NCI-H2227 (cell line): ENCODE measurements around the gene KCTD8.

Experiments used
- DNase-seq: peaks from one replicate; lab custom pipeline; 2025; ENCODE audit not compliant: unreplicated experiment; lab: John Stamatoyannopoulos, UW

Gene KCTD8

GRCh38 chr4:44448521-44449461, at the start of gene KCTD8:
KCTD8 (minus strand) TSS chr4:44448809.
- DNase-seq: peak; percentile 57

DNA sequence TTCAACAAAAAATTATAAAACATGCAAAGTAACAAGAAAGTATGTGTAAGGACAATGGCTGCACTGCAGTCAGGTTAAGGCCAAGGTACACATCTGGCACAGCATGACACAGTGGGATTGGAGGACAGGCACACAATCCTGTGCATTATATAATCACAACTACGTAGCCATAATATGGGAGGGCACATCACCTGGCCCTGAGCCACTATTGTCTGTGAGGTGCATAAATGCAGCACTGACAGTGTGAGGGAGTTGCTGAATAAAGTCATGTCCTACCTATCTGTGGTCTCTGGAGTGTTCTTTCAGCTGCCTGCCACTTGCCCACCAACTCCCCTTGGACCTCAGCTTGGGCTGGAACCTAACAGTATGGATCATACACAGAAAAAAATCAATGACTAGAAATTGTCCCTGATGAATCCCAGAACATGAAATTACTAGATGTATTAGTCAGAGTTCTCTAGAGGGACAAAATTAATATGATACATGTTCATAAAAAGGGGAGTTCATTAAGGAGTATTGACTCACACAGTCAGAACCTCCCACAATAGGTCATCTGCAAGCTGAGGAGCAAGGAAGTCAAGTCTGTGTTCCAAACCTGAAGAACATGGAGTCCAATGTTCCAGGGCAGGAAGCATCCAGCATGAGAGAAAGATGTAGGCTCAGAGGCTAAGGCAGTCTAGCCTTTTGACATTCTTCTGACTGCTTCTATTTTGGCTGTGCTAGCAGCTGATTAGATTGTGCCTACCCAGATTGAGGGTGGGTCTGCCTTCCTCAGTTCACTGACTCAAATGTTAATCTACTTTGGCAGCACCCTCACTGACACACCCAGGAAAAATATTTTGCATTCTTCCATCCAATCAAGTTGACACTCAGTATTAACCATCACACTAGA, 46.4 kb upstream of the KCTD8 start:
- no peak for DNase-seq

DNA sequence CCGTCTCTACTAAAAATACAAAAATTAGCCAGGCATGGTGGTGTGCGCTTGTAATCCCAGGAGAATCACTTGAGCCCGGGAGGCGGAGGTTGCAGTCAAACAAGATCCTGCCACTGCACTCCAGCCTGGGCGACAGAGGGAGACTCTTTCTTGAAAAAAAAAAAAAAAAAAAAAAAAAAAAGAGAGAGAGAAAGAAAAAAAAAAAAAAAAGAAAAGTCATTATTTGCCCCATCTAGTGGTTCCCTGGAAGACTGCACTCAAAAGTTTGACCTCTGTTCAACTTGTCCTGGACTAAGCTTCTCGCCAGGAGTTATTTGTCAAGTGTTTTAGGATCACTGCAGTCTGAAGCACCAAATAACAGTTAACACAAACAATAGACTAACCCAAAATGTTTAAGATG, 45.3 kb upstream of the KCTD8 start:
- no peak for DNase-seq

- DNase-seq: no peak
Observed at GRCh38 chr4:44487341-44487740, 38.7 kb upstream of the KCTD8 start.

- no peak for DNase-seq
Observed at GRCh38 chr4:44479731-44480130, 31.1 kb upstream of the KCTD8 start.

DNA sequence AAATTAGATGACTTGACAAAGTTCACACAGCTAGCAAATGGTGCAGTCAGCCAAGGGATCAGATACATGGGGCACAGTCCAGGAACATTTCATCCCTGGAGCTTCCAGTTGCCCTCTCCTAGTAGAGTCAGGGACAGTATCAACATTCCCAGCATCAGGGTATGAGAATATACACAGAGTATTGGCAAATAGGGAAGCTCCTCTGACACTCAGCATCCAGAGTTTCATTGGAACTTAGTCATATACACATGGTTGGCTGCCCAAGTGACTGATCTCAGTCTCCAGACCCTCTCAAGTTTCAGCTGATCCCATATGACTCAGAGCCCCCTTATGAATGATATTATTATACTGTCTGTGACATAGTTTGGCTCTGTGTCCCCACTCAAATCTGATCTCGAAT, 13.7 kb upstream of the KCTD8 start:
- no peak for DNase-seq

GRCh38 chr4:44447563-44448504, 775 bp downstream of the KCTD8 start:
- no peak for DNase-seq

- no peak for DNase-seq
Observed at GRCh38 chr4:44446801-44447562, 1.6 kb downstream of the KCTD8 start.

DNA sequence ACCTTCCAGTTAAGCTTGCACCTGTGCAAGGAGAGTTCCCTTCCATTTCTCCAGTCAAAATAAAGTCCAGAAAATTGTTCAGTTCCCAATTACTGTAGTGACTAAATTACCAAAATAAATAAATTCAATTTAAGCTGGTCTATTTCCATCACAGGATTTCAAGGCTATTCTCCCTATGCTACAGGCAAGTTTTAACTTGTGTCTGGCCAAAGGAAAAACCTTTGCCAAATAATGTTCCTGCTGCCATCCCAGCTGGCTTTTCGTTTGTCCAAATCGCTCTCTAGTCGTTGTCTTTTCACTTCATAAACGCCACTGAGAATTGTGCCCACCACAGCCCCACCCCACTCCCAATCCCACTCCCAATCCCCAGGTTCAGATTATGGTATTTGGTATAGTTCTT, 2.4 kb downstream of the KCTD8 start:
- DNase-seq: no peak

DNA sequence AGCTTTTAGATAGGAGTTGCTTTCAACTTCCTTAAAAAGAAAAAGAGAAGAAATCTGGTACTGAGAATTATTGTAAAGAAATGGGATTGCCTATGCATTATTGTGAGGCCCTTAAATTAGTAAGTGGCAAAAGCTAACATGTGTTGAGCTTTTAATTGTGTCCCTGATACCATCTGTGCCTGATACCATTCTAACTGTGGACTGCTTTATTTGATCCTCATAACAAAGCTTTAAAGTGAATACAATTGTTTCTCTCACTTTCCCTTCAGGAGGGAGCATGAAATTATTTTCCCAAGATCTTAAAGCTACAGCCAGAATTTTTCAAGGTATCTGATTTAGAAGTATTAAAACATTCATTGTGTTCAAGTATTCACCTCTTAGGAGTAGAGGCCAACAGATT, 9.9 kb downstream of the KCTD8 start:
- no peak for DNase-seq

DNA sequence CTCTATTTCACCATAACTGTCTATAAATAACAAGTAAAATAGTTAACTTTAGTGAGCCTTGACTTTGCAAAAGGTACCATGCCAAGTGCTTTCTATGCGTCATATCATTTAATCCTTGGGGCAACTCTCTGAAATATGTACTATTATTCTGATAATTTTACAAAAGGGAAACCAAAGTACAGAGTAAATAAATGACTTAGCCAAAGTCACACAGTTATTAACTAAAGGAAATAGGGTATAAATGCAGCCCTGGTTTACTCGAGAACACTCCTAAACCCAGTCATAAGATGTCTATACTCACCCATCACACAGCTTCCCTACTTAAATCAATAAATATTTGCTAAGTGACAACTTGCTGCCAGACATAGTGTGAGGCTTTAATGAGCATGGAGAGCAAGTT, 14.4 kb downstream of the KCTD8 start:
- DNase-seq: no peak

DNA sequence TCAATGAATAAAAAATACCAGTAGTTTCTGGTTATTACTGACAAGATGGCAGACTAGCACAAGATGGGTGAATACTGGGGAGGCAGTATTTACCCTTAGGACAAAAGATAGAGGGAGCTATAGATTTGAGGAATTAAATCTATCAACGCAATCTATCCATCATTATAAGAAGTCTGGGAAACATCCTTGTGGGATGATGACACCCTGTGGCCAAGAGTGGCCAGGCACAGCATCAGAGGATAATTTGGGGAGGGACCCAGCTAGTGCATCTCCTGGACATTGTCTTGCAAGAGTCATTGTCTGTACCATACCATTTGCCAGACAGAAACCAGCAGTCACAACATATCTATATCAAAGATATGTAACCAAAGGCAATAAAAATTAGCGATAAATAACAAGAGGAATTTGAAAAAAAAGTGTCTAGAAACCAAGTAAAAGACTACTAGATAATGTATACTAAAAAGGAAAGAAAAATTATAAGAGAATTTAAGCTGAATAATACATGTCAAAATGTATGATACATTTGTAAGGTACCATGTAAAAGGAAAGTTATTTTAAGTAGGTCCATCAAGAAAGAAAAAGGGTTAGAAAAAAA, 22.9 kb downstream of the KCTD8 start:
- DNase-seq: no peak

DNA sequence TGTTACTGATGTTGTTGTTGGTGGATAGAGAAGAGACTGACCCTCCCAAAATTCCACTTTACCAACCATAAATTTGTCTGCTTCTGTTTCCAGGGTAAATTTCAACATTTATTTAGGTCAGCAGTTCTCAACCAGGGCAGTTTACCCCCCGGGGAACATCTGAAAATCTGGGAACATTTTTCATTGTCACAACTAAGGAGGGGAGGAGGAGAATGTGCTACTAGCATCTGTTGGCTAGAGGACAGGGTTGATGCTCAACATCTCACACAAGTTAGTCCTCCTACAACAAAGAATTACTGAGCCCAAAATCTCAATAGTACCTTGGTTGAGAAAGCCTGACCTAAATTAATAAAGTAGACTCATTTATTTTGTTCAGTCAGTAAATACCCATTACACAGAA, 25.7 kb downstream of the KCTD8 start:
- no peak for DNase-seq

GRCh38 chr4:44421330-44422065, 27.1 kb downstream of the KCTD8 start:
- no peak for DNase-seq

DNA sequence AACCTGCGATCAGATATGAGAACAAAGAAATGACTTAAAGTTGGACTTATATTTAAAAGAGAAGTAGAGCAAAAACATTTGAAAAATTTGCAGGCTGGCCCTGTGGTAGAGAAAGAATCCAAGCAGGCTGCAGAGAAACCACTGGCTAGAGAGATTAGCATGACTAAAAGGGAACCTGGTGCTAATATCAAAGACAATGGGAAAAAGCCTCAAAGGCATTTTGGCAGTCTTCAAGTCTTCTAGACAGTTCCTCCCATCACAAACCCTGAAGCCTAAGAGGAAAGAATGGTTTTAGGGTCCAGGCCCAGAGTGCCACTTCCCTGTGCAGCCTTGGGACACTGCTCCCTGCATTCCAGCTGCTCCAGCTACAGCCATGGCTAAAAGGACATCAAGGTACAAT, 33.4 kb downstream of the KCTD8 start:
- DNase-seq: no peak

- no peak for DNase-seq
Observed at GRCh38 chr4:44368413-44369167, 80.0 kb downstream of the KCTD8 start.

DNA sequence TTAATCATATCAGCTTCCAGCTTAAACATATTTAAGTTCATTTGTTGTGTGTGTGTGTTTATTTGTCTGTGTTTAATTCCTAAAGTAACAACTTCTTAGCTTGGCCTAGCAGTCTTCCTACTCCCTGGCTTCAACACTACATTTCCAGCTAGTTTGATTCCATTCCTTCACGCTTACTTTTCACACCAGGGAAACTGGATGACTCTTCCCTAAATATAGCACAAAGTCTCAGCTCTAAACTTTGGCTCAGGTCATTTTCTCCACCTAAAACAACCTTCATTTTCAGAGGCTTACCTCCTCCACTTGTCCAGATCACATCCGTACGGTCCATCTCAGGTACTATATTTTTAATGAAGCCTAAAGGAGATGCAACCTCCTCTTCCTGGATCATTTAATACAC, 94.4 kb downstream of the KCTD8 start:
- DNase-seq: no peak

- DNase-seq: no peak
Observed at GRCh38 chr4:44351069-44351468, 97.5 kb downstream of the KCTD8 start.
